ENCODE results near the gene SLN. TPM values are rescaled to one million over a fixed set of nuclear protein-coding genes. Genes with fewer than 3 reads are reported as not detected.
A peak's percentile ranks its signal among the peaks of the same experiment; 100 is the strongest.

The SLN gene
- total and polyA plus RNA-seq, 9 of the 15 experiments (the other 6 are each of a cell fraction or from before 2014, with no cell fraction given) = not detected

- H3K4me1 ChIP-seq (replicated peaks in 1 of 2; ENCODE audit: control insufficient read depth in 2 of 2, insufficient read depth in 2 of 2, low read length in 2 of 2) = no peaks in the 10 kb centered on the region; a peak in 1 of 5 replicates
- no peaks in the 10 kb centered on the region for H3K36me3 ChIP-seq (ENCODE audit: control insufficient read depth, insufficient read depth, low read length)
- no TSS peak for BruUV-seq (replicated peaks)
- 0% methylated on average over 1 of the region's 1 CpG for WGBS (ENCODE audit: insufficient coverage, low coverage, missing lambda C conversion rate)
- no peak overlapping the region for H3K4me2 ChIP-seq (ENCODE audit: insufficient read depth, low read length)
- DNase-seq (ENCODE audit: extremely low read depth in 1 of 4, low spot score in 3 of 4) (no peak), FAIRE-seq (no peak), ATAC-seq (no peak)
- H3K79me2 ChIP-seq (ENCODE audit: control insufficient read depth, insufficient read depth, low read length) = no peaks in the 10 kb centered on the region
- peaks cover 3% of the 10 kb centered on the region; the same call in 1 of the 2 replicates for H4K20me1 ChIP-seq (replicated peaks; ENCODE audit: control insufficient read depth, insufficient read depth, low read length)
- peaks cover 5 to 6% of the 10 kb centered on the region in 2 experiments for H3K27me3 ChIP-seq (ENCODE audit: control insufficient read depth in 2 of 2, insufficient read depth in 2 of 2, low read length in 2 of 2)
- H3K9ac ChIP-seq (ENCODE audit: insufficient read depth in 1 of 2, low read depth in 2 of 2, low read length in 2 of 2) = no peak overlapping the region
- ChIA-PET POLR2A (no interaction called here), CTCF (ENCODE audit: low intra/inter-chr PET ratio) (no interaction called here)
- no peaks in the 10 kb centered on the region for H3K9me3 ChIP-seq (replicated peaks; ENCODE audit: control insufficient read depth, insufficient read depth, low read depth, low read length)
- H3K27ac ChIP-seq (ENCODE audit: extremely low read depth, low read depth, low read length) = no peak overlapping the region
- H2AFZ ChIP-seq (ENCODE audit: low read depth, low read length) = no peak overlapping the region
- H3K9me1 ChIP-seq (ENCODE audit: control insufficient read depth, insufficient read depth, low read length) = no peaks in the 10 kb centered on the region
- no peak overlapping the region for H3K4me3 ChIP-seq
- intact Hi-C loops (cut with micrococcal nuclease) = no loop called here
- in situ Hi-C loops (cut with MboI) = no loop called here
- TF ChIP-seq CREB5 (CRISPR knock-in tag; IDR thresholded peaks at IDR 0.05) (no peak), ZNF445 (CRISPR knock-in tag; IDR thresholded peaks at IDR 0.05; ENCODE audit: low read depth) (no peak), CCAR2 (IDR thresholded peaks at IDR 0.05; ENCODE audit: low read depth, low read length) (no peak), MEF2A (IDR thresholded peaks at IDR 0.05; ENCODE audit: control insufficient read depth, low read depth, low read length) (no peak), SMARCE1 (IDR thresholded peaks at IDR 0.05) (peak; percentile 35; the same call in 1 of the 2 replicates), JUN (IDR thresholded peaks at IDR 0.05; ENCODE audit: borderline replicate concordance, low read depth, low read length) (peak; percentile 72; the same call in 1 of the 2 replicates), JUN (CRISPR knock-in tag; IDR thresholded peaks at IDR 0.05; ENCODE audit: borderline replicate concordance) (no peak), ARID1B (IDR thresholded peaks at IDR 0.05) (peak; percentile 48), FOSL1 (tag; conservative IDR thresholded peaks at IDR 0.05) (peak; percentile 95), KLF10 (CRISPR knock-in tag; IDR thresholded peaks at IDR 0.05) (no peak), PRPF4 (IDR thresholded peaks at IDR 0.05; ENCODE audit: insufficient read depth, low read depth, low read length, poor library complexity, severe bottlenecking) (no peak), SMARCA4 (IDR thresholded peaks at IDR 0.05) (peak; percentile 43; the same call in 1 of the 2 replicates), ZBTB40 (IDR thresholded peaks at IDR 0.05) (peak; percentile 74), ZBTB40 (CRISPR knock-in tag; IDR thresholded peaks at IDR 0.05) (no peak), ZNF12 (CRISPR knock-in tag; IDR thresholded peaks at IDR 0.05) (no peak)
These were observed 15.7 kb downstream of the SLN start for GRCh38 chr11:107696140-107696539.
